Effector memory CD4-positive, alpha-beta T cell (primary cell): Measurements from ENCODE around the gene SERHL2.
"Not testable (repeated sequence)": the region's sequence is repeated elsewhere in the genome, so short reads cannot be mapped to it uniquely, and the experiment has no call there.

Source experiments
- DNase-seq, 3 donors: peaks; one replicate each; pipeline ENCODE4 v3.0.0-alpha.2; 2020
- H3K27ac ChIP-seq: 2 replicates; pipeline ENCODE4 v1.7.0; 2013; ENCODE audit warnings: mild to moderate bottlenecking, low read length, moderate library complexity; ENCODE audit not compliant: insufficient read depth, poor library complexity, severe bottlenecking
- H3K27me3 ChIP-seq: replicated peaks from 2 replicates; pipeline ENCODE4 v1.7.0; 2013; ENCODE audit warnings: mild to moderate bottlenecking, low read length; ENCODE audit not compliant: insufficient read depth, control insufficient read depth, poor library complexity, severe bottlenecking
- H3K36me3 ChIP-seq: 2 replicates; pipeline ENCODE4 v1.7.0; 2013; ENCODE audit warnings: mild to moderate bottlenecking, low read length, moderate library complexity; ENCODE audit not compliant: control insufficient read depth, insufficient read depth
- H3K4me1 ChIP-seq: 2 replicates; pipeline ENCODE4 v1.7.0; 2013; ENCODE audit warnings: low read length, mild to moderate bottlenecking; ENCODE audit not compliant: control insufficient read depth, insufficient read depth, poor library complexity, severe bottlenecking
- H3K4me3 ChIP-seq: 2 replicates; pipeline ENCODE4 v1.7.0; 2013; ENCODE audit warnings: low read length, low read depth, mild to moderate bottlenecking; ENCODE audit not compliant: insufficient read depth, poor library complexity, severe bottlenecking
- H3K9me3 ChIP-seq: 2 replicates; pipeline ENCODE4 v1.7.0; 2013; ENCODE audit warnings: mild to moderate bottlenecking, low read length, moderate library complexity; ENCODE audit not compliant: control insufficient read depth

The SERHL2 gene

DNA sequence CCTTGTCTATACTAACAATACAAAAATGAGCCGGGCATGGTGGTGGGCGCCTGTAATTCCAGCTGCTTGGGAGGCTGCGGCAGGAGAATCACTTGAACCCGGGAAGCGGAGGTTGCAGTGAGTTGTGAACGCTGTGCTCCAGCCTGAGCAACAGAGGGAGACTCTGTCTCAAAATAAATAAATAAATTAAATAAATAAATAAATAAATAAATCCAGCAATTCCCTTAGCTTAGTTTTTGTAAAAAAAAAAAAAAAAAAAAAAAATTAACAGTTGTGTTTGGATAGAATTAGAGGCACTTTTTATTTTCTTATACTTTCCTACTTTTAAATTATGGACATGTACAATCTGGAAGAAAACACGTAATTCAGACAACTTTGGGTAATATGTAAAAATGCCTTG lies 36.7 kb upstream of the SERHL2 start:
- not testable (repeated sequence) for H3K9me3 ChIP-seq, H3K27me3 ChIP-seq, H3K27ac ChIP-seq, DNase-seq, H3K4me1 ChIP-seq, H3K4me3 ChIP-seq
- peaks cover 19% of the 10 kb centered on the region for H3K36me3 ChIP-seq

DNA sequence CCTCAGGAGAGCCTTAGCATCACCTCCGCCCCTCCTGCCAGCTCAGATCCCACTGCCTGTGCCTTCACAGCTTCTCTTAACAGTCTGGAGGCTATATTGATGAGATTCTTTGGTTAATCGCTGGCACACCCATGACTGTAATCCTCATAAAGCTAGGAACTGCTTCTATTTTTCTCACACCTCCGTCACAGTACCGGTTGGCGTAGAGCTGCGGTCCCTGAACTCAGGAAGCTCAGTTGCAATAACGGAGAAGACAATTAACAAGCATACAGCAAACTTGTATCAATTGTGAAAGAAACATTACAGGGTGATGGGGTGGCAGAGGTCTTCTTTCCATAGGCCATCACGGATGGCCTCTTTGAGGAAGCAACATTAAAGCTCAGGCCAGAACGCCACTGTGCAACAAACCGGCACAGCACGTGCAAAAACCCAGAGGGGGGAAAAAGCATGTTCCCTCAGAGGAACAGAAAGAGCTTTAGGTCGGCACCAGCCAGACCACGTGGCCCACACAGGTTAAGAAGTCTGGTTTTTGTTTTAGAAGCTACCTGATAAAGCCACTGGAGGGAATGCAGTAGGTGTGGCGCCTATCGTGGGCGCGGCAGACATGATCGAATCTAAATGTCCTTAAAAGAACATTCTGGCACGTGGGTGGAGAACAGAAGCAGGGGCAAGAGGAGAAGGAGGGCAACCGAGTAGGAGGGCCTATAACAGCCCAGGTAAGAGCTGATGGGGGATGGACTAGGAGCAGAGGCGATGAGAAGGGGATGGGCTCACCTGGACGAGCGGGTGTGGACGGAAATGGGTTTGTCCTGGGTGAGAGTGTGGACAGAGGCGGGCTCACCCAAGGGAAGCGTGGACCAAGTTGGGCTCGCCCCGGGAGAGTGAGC lies 34.9 kb upstream of the SERHL2 start:
- peak overlapping the region; percentile 74 for H3K4me3 ChIP-seq
- peak overlapping the region; percentile 78 for H3K27ac ChIP-seq
- H3K27me3 ChIP-seq, H3K9me3 ChIP-seq, DNase-seq, H3K4me1 ChIP-seq: not testable (repeated sequence)
- H3K36me3 ChIP-seq, result peaks cover 19% of the 10 kb centered on the region

DNA sequence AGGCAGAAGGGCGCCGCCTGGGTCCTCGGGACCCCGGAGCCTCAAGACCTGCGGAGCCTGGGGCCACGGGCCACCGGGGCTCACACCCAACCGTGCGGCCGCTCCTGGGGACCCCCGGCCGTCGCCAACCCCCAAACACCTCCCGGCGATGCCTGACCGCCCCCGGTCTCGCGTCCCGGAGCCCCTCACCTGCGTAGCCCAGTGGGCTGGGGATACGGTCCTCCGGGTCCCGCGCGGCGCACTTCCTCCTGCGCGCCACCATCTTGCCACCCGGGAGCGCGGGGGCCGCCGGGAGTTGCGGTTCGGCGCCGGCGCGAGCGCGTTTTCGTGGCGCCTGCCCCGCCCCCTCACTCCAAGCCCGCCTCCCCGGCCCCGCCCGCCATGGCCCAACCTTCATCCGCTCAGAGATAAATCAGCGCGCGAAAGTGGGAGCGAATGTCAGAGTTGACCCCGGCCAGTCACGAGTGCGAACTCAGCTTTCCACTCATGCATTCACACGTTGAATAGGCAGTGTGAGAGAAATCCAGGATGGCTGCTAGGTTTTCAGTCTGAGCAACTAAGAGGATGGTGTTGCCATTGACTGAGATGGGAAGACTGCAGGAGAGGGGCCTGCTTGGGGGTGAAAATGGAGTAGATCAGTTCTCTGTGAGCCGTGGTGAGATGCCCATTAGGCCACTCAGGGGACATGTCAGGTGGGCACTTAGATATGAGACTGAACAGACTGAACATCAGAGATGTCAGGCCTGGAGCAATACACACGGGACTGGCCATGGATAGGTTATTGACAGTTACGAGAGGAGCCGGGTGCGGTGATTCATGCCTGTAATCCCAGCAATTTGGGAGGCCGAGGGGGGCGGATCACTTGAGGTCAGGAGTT lies 34.0 kb upstream of the SERHL2 start, which contains the start of gene RRP7A:
Gene RRP7A, minus strand, starts transcription at position 272 of the 877 bp plus-strand sequence. Its CDS starts 10 bp downstream, at position 262.
- peaks cover 19% of the 10 kb centered on the region for H3K36me3 ChIP-seq
- peak; percentile 66 to 74 (median 72) for DNase-seq
- peaks cover 9% of the 10 kb centered on the region for H3K4me1 ChIP-seq
- peak within 1 kb of the TSS; percentile 78 for H3K27ac ChIP-seq
- peak within 1 kb of the TSS; percentile 74 for H3K4me3 ChIP-seq
- no peaks in the 10 kb centered on the region for H3K27me3 ChIP-seq
- H3K9me3 ChIP-seq, result no peaks in the 10 kb centered on the region

DNA sequence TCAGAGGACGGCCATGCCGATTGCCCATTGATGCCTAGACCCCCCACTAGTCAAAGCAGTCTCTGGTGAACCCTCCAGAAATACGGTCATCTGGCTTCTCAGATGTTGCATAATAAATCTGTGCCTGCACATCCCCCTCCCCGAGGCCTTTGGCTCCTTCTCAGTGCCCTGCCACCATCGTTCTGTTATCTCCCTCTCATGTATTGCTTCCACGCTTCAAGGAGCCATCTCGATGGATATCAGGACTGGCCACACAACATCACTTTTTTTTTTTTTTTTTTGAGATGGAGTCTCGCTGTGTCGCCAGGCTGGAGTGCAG lies 32.6 kb upstream of the SERHL2 start:
- Histone ChIP-seq H3K27ac (no peak overlapping the region), H3K9me3 (no peaks in the 10 kb centered on the region), H3K4me1 (peaks cover 9% of the 10 kb centered on the region), H3K27me3 (no peaks in the 10 kb centered on the region), H3K36me3 (peaks cover 8% of the 10 kb centered on the region), H3K4me3 (no peak overlapping the region)
- no peak for DNase-seq

DNA sequence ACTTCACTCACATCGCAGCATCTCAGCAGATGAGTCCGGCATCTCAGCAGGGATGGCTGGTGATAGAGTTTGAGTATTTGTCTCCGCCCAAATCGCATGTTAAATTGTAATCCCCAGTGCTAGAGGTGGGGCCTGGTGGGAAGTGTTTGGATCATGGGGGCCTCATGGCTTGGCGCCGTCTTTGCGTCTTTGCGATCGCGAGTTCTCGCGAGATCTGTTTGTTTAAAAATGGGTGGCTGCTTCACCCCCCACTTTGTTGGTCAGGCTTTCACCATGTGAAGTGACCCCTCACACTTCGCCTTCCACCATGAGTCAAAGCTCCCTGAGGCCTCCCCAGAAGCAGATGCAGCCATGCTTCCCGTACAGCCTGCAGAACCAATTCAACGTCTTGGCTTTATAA lies 31.2 kb upstream of the SERHL2 start:
- Histone ChIP-seq H3K36me3 (no peaks in the 10 kb centered on the region), H3K4me3 (no peak overlapping the region), H3K4me1 (peaks cover 9% of the 10 kb centered on the region), H3K27ac (no peak overlapping the region), H3K27me3 (no peaks in the 10 kb centered on the region), H3K9me3 (no peaks in the 10 kb centered on the region)
- DNase-seq, result no peak

DNA sequence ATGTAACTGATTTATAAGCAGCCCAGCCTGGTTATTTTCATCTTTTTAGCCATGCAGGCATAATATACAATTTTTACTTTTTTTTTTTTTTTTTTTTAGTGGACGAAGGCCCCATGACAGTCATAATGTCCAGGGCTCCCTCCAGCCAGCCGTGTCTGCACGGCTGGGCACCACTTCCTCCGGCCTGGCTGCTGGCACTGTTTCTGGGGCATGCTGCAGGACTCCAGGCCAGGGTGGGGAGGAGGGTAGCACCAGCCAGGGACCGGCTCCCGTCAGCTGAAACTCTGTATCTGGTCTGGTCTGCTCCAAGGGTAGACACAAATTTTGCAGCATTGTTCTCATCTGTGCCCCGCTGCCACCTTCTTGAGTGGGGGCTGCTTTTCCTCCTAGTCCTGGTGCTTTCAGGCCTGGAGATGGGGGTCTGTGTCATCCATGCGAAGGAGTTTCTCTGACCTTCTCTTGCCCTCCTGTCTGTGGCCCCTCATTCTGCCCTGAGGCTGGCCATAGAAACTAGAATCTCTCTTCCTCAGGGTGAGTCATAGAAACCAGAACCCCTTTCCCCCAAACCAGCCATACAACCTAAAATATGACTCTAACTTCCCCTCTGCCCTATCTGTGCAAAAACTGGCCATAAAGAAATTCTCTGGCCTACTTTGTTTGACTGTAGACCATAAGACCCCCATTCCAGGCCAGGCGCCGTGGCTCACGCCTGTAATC lies 25.0 kb upstream of the SERHL2 start:
- Histone ChIP-seq H3K27ac (no peak overlapping the region), H3K4me3 (no peak overlapping the region), H3K27me3 (no peaks in the 10 kb centered on the region), H3K36me3 (no peaks in the 10 kb centered on the region), H3K4me1 (peaks cover 4% of the 10 kb centered on the region), H3K9me3 (no peaks in the 10 kb centered on the region)
- DNase-seq, result no peak

DNA sequence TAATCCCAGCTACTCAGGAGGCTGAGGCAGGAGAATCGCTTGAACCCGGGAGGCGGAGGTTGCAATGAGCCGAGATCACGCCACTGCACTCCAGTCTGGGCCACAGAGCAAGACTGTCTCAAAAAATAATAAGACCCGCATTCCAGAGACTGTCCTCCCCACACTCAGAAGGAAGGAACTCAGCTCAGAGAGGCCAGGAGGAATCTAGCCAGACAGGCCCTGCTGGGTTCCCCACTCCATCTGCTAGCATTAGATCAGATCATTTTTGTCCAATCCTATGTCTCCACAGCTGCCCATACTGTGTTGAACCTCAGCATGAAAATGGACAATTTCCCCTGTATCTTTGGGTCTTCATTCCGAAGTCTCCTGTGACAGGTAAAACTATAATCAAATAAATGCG lies 24.3 kb upstream of the SERHL2 start:
- not testable (repeated sequence) for H3K4me3 ChIP-seq, H3K4me1 ChIP-seq

DNA sequence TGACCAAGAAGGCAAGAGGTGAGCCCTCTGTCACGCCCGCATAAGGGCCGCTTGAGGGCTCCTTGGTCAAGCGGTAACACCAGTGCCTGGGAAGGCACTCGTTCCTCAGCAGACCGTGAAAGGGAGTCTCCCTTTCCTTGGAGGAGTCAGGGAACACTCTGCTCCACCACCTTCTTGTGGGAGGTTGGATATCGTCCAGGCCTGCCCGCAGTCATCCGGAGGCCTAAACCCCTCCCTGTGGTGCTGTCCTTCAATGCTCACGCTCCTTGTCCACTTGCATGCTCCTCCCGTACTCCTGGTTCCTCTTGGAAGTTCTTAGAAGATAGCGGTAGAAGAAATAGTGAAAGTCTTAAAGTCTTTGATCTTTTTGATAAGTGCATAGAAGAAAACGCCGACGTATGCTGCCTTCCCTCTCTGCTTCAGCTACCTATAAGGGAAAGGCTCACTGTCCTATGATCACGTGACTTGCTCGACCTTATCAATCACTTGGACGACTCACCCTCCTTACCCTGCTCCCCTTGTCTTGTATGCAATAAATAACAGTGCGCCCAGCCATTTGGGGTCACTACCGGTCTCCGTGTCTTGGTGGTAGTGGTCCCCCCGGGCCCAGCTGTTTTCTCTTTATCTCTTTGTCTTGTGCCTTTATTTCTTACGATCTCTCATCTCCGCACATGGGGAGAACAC lies 22.2 kb upstream of the SERHL2 start:
- not testable (repeated sequence) for DNase-seq, H3K36me3 ChIP-seq, H3K27ac ChIP-seq, H3K4me3 ChIP-seq, H3K27me3 ChIP-seq, H3K4me1 ChIP-seq, H3K9me3 ChIP-seq

More for the DNA sequence above, 24.3 kb upstream of the SERHL2 start:
- H3K9me3 ChIP-seq, DNase-seq, H3K36me3 ChIP-seq, H3K27me3 ChIP-seq, H3K27ac ChIP-seq: not testable (repeated sequence)

DNA sequence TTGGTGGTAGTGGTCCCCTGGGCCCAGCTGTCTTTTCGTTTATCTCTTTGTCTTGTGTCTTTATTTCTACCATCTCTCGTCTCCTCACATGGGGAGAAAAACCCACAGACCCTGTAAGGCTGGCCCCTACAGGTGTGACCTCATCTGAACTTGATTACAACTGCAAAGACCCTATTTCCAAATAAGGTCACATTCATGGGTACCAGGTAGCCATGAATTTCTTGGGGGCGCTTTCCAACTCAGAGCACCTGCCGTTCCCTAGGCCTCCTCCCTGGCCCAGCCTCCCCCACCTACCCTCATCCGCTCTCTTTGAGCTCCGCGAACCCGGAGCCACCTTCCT lies 20.1 kb upstream of the SERHL2 start:
- H3K9me3 ChIP-seq, result no peaks in the 10 kb centered on the region
- H3K36me3 ChIP-seq, result no peaks in the 10 kb centered on the region
- H3K27me3 ChIP-seq, result no peaks in the 10 kb centered on the region
- no peak overlapping the region for H3K4me3 ChIP-seq
- H3K4me1 ChIP-seq, result peaks cover 5% of the 10 kb centered on the region
- no peak for DNase-seq
- peak overlapping the region; percentile 78 for H3K27ac ChIP-seq
